ENCODE data around the gene SMC3. TPM values are rescaled to one million over a fixed set of nuclear protein-coding genes. Genes with fewer than 3 reads are reported as not detected.

The SMC3 gene
- total RNA-seq, 6 experiments from 2014 or later = 9.9 to 14.0 (median 11.9) TPM

DNA sequence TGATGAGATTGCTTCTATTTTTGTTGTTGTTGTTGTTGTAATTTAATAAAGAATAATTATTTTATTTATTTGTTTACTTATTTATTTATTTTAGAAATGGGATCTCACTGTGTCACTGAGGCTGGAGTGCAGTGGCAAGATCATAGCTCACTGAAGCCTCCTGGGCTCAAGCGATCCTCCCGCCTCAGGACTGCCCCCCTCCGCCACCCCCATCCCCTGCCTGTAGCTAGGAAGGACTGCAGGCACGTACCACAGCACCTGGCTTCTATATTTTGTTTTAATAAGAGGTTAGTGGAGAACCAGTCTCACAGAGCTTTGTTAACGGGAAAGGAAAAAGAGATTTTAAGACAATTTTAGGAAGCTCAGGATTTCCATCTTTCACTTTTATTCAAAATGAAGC is 19.5 kb upstream of the SMC3 start:
- WGBS (ENCODE audit: insufficient coverage, low coverage, low lambda C conversion rate, missing lambda C conversion rate) = 57% methylated on average over 5 of the region's 5 CpGs
- DNase-seq (no peak), ATAC-seq (no peak)
- H3K9me3 ChIP-seq = no peaks in the 10 kb centered on the region
- H3K36me3 ChIP-seq = no peaks in the 10 kb centered on the region
- TF ChIP-seq POLR2A (IDR thresholded peaks at IDR 0.05) = no peak
- TF ChIP-seq CTCF (IDR thresholded peaks at IDR 0.05) = no peak
- no peaks in the 10 kb centered on the region for H3K4me1 ChIP-seq
- H3K4me3 ChIP-seq = no peak overlapping the region
- H3K27ac ChIP-seq = no peak overlapping the region
- no peaks in the 10 kb centered on the region for H3K27me3 ChIP-seq
- intact Hi-C loops (cut with DNase I) = loop anchor here (5.0 to 10.0 kb wide), 2 partner anchors 193 to 236 kb away; no protein-coding TSS in a partner anchor

- TF ChIP-seq CTCF (IDR thresholded peaks at IDR 0.05) (no peak), POLR2A (IDR thresholded peaks at IDR 0.05) (no peak)
- DNase-seq (no peak), ATAC-seq (no peak)
- no peaks in the 10 kb centered on the region for H3K4me1 ChIP-seq
- H3K36me3 ChIP-seq = no peaks in the 10 kb centered on the region
- WGBS (ENCODE audit: insufficient coverage, low coverage, low lambda C conversion rate, missing lambda C conversion rate) = 63% methylated on average over 5 of the region's 5 CpGs
- H3K4me3 ChIP-seq = no peak overlapping the region
- H3K27ac ChIP-seq = no peak overlapping the region
- no peaks in the 10 kb centered on the region for H3K27me3 ChIP-seq
- H3K9me3 ChIP-seq = no peaks in the 10 kb centered on the region
- intact Hi-C loops (cut with DNase I) = loop anchor here (5.0 to 10.0 kb wide), 2 partner anchors 194 to 237 kb away; no protein-coding TSS in a partner anchor
Measured at GRCh38 chr10:110549211-110549610, 18.3 kb upstream of the SMC3 start.

GRCh38 chr10:110553905-110554304 is 13.6 kb upstream of the SMC3 start:
- 50% methylated on average over 2 of the region's 2 CpGs for WGBS (ENCODE audit: insufficient coverage, low coverage, low lambda C conversion rate, missing lambda C conversion rate)
- ATAC-seq = no peak
- no peak overlapping the region for H3K4me3 ChIP-seq
- intact Hi-C loops (cut with DNase I) = no loop called here
- H3K4me1 ChIP-seq = no peaks in the 10 kb centered on the region
- no peaks in the 10 kb centered on the region for H3K9me3 ChIP-seq
- no peaks in the 10 kb centered on the region for H3K27me3 ChIP-seq
- H3K36me3 ChIP-seq = no peaks in the 10 kb centered on the region
- H3K27ac ChIP-seq = no peak overlapping the region
- TF ChIP-seq POLR2A (IDR thresholded peaks at IDR 0.05) (no peak), CTCF (IDR thresholded peaks at IDR 0.05) (no peak)
- no peak for DNase-seq

- no peaks in the 10 kb centered on the region for H3K36me3 ChIP-seq
- intact Hi-C loops (cut with DNase I) = no loop called here
- no peak for TF ChIP-seq POLR2A (IDR thresholded peaks at IDR 0.05)
- TF ChIP-seq CTCF (IDR thresholded peaks at IDR 0.05) = no peak
- no peaks in the 10 kb centered on the region for H3K4me1 ChIP-seq
- no peak overlapping the region for H3K27ac ChIP-seq
- WGBS (ENCODE audit: insufficient coverage, low coverage, low lambda C conversion rate, missing lambda C conversion rate) = no CpG with 5 or more reads among the region's 1 CpG
- H3K4me3 ChIP-seq = no peak overlapping the region
- H3K9me3 ChIP-seq = no peaks in the 10 kb centered on the region
- ATAC-seq = no peak
- DNase-seq = no peak
- H3K27me3 ChIP-seq = no peaks in the 10 kb centered on the region
Measured at GRCh38 chr10:110556296-110556695, 11.2 kb upstream of the SMC3 start.

All from right lobe of liver (tissue), 6 donors.